Fibroblast of the aortic adventitia (primary cell): Measurements from ENCODE around the gene FBXW9. TPM values are rescaled to one million over a fixed set of nuclear protein-coding genes. Genes with fewer than 3 reads are reported as not detected.
A peak's percentile ranks its signal among the peaks of the same experiment; 100 is the strongest.
"Not testable (repeated sequence)": the region's sequence is repeated elsewhere in the genome, so short reads cannot be mapped to it uniquely, and the experiment has no call there.

Experiments
- DNase-seq: peaks from one replicate; pipeline ENCODE4 v3.0.0-alpha.2; 2010; ENCODE audit warnings: low read depth
- H3K4me3 ChIP-seq: 2 replicates; pipeline ENCODE4 v1.5.1; 2011; ENCODE audit warnings: low read depth, mild to moderate bottlenecking, control low read depth, low read length, moderate library complexity
- CTCF ChIP-seq: IDR thresholded peaks from 2 replicates; pipeline ENCODE4 v1.5.1; 2011; ENCODE audit warnings: mild to moderate bottlenecking, low read length, control low read depth, inconsistent platforms; ENCODE audit not compliant: insufficient read depth
- total RNA-seq: library from RNA; depleted of rRNA; stranded (reverse); fragments of >200 nt; gene quantifications from 2 replicates; pipeline ENCODE4 v1.2.3, GENCODE V29; 2012; ENCODE audit warnings: low replicate concordance

Gene FBXW9
- total RNA-seq, 1 donor: 8.9 TPM

- DNase-seq: no peak
- TF ChIP-seq CTCF: no peak
- no peak overlapping the region for H3K4me3 ChIP-seq
Observed at GRCh38 chr19:12701596-12702282, 5.3 kb upstream of the FBXW9 start.

GRCh38 chr19:12698138-12698537 is 1.7 kb upstream of the FBXW9 start:
- no peak for TF ChIP-seq CTCF
- DNase-seq: no peak
- H3K4me3 ChIP-seq: no peak overlapping the region

GRCh38 chr19:12697425-12697824 is 994 bp upstream of the FBXW9 start:
- not testable (repeated sequence) for DNase-seq, H3K4me3 ChIP-seq

GRCh38 chr19:12695997-12696365 is 450 bp downstream of the FBXW9 start:
- peak overlapping the region; percentile 91 for H3K4me3 ChIP-seq
- DNase-seq: no peak
- TF ChIP-seq CTCF: no peak

- no peak for DNase-seq
- TF ChIP-seq CTCF: no peak
- H3K4me3 ChIP-seq: peak overlapping the region; percentile 91
Observed at GRCh38 chr19:12695514-12695913, 917 bp downstream of the FBXW9 start.

GRCh38 chr19:12695096-12695495 is 1.3 kb downstream of the FBXW9 start:
- H3K4me3 ChIP-seq: peak overlapping the region; percentile 91
- no peak for DNase-seq
- TF ChIP-seq CTCF: no peak

- TF ChIP-seq CTCF: no peak
- no peak overlapping the region for H3K4me3 ChIP-seq
- no peak for DNase-seq
Observed at GRCh38 chr19:12694641-12695040, 1.8 kb downstream of the FBXW9 start.
